DND-41 (cell line): Measurements from ENCODE around the gene C16orf86.

Experiments used
- EZH2 ChIP-seq: IDR thresholded peaks from 3 replicates; pipeline ENCODE4 v1.6.1; 2012; ENCODE audit warnings: borderline replicate concordance, low read depth, mild to moderate bottlenecking, moderate library complexity, low read length, inconsistent platforms; ENCODE audit not compliant: severe bottlenecking
- TF ChIP-seq, protein P1 (sequence below): IDR thresholded peaks from 2 replicates; pipeline ENCODE4 v1.5.1; 2012; ENCODE audit warnings: borderline replicate concordance, low read length, moderate library complexity, mild to moderate bottlenecking; ENCODE audit not compliant: poor library complexity, severe bottlenecking; ENCODE audit errors: extremely low read depth

DNA sequence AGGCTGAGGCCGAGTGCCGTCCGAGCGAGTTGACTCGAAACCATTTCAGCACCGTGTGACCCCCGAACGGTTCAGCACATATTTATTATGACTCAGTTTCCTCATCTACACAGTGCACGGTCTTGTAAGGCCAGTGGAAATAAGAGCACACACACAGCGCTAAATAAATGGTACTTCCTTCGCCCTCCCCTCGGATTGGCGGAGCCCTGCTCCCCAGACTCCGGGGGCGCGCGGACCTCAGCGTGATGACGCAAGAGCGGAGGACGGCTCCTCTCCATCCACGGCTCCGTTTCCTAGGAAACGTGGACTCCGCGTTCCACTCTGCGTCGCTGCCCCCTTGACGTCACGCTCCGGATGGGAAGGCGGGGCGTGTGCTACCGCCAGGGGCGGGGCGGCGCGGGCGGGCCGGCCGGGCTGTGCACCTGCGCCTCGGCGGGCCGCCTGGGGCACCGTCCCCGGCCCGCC is 6.0 kb upstream of the C16orf86 start, which contains the start of gene PARD6A:
- no peak for TF ChIP-seq EZH2
- TF ChIP-seq, protein P1, sequence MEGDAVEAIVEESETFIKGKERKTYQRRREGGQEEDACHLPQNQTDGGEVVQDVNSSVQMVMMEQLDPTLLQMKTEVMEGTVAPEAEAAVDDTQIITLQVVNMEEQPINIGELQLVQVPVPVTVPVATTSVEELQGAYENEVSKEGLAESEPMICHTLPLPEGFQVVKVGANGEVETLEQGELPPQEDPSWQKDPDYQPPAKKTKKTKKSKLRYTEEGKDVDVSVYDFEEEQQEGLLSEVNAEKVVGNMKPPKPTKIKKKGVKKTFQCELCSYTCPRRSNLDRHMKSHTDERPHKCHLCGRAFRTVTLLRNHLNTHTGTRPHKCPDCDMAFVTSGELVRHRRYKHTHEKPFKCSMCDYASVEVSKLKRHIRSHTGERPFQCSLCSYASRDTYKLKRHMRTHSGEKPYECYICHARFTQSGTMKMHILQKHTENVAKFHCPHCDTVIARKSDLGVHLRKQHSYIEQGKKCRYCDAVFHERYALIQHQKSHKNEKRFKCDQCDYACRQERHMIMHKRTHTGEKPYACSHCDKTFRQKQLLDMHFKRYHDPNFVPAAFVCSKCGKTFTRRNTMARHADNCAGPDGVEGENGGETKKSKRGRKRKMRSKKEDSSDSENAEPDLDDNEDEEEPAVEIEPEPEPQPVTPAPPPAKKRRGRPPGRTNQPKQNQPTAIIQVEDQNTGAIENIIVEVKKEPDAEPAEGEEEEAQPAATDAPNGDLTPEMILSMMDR, result no peak
